GM18519 (cell line): ENCODE data around the gene RAB8A.
"Not testable (repeated sequence)": the region's sequence is repeated elsewhere in the genome, so short reads cannot be mapped to it uniquely, and the experiment has no call there.

Experiments used
- ATAC-seq: cut with Tn5 transposase; IDR thresholded peaks from one replicate; pipeline ENCODE4 v1.9.1; 2021; ENCODE audit warnings: mild to moderate bottlenecking, moderate library complexity; ENCODE audit not compliant: unreplicated experiment, low FRiP score

RAB8A gene

GRCh38 chr19:16167055-16167454 lies 55.4 kb downstream of the RAB8A start:
- ATAC-seq = no peak

- ATAC-seq = no peak
Measured at GRCh38 chr19:16168465-16169081, 56.9 kb downstream of the RAB8A start.

GRCh38 chr19:16170134-16170533 lies 58.4 kb downstream of the RAB8A start:
- ATAC-seq = no peak

GRCh38 chr19:16175954-16176353 lies 64.3 kb downstream of the RAB8A start:
- ATAC-seq = no peak

GRCh38 chr19:16178866-16179265 lies 67.2 kb downstream of the RAB8A start:
- not testable (repeated sequence) for ATAC-seq

GRCh38 chr19:16180611-16181010 lies 68.9 kb downstream of the RAB8A start:
- no peak for ATAC-seq
